ENCODE measurements around the gene MCM3. TPM values are rescaled to one million over a fixed set of nuclear protein-coding genes. Genes with fewer than 3 reads are reported as not detected.
A peak's percentile ranks its signal among the peaks of the same experiment; 100 is the strongest.

Gene MCM3
- total RNA-seq, 3 donors from 2014 or later (not counting 1 experiment from before 2014, with no cell fraction given), result 26.4 to 46.2 (median 31.5) TPM

- DNase-seq, result peak in 1 of 2 donors; percentile 75
- Mint-ChIP-seq H3K36me3 (peaks cover 7% of the 10 kb centered on the region), H3K4me1 (peaks cover 25 to 33% of the 10 kb centered on the region in 2 donors), H3K27me3 (ENCODE audit: low read depth in 2 of 2) (no peaks in the 10 kb centered on the region), H3K4me3 (no peak overlapping the region), H3K9me3 (no peaks in the 10 kb centered on the region), H3K27ac (peak overlapping the region; percentile 5 to 56)
- 57% methylated on average over 1 of the region's 2 CpGs for WGBS (ENCODE audit: insufficient coverage)
- TF ChIP-seq CTCF (IDR thresholded peaks at IDR 0.05), result peak; percentile 54
- intact Hi-C loops (cut with micrococcal nuclease), result loop anchor here (2.0 to 10.0 kb wide), 2 partner anchors 378 to 1068 kb away; no protein-coding TSS in a partner anchor
- Histone ChIP-seq H3K27ac (ENCODE audit: low read length) (no peak overlapping the region), H3K4me3 (ENCODE audit: low read length) (no peak overlapping the region), H3K36me3 (ENCODE audit: control insufficient read depth, insufficient read depth, low read length) (peaks cover 7% of the 10 kb centered on the region), H3K9me3 (ENCODE audit: control insufficient read depth, insufficient read depth, low read length) (no peaks in the 10 kb centered on the region), H3K27me3 (ENCODE audit: control insufficient read depth, insufficient read depth, low read length) (no peaks in the 10 kb centered on the region), H3K4me1 (ENCODE audit: control insufficient read depth, insufficient read depth, low read length) (peaks cover 11% of the 10 kb centered on the region)
- no peak for ATAC-seq
Measured at GRCh38 chr6:52286798-52287432, 2.4 kb upstream of the MCM3 start.

GRCh38 chr6:52285177-52286068, 881 bp upstream of the MCM3 start:
- H3K27me3 ChIP-seq (ENCODE audit: control insufficient read depth, insufficient read depth, low read length), result no peaks in the 10 kb centered on the region
- peak; percentile 37 for TF ChIP-seq CTCF (IDR thresholded peaks at IDR 0.05)
- Mint-ChIP-seq H3K27ac (no peak overlapping the region), H3K36me3 (peaks cover 22% of the 10 kb centered on the region), H3K27me3 (ENCODE audit: low read depth in 2 of 2) (no peaks in the 10 kb centered on the region), H3K4me3 (no peak overlapping the region), H3K9me3 (no peaks in the 10 kb centered on the region), H3K4me1 (peaks cover 28 to 33% of the 10 kb centered on the region in 2 donors)
- peaks cover 11% of the 10 kb centered on the region for H3K4me1 ChIP-seq (ENCODE audit: control insufficient read depth, insufficient read depth, low read length)
- 10% methylated on average over 6 of the region's 12 CpGs for WGBS (ENCODE audit: insufficient coverage)
- H3K36me3 ChIP-seq (ENCODE audit: control insufficient read depth, insufficient read depth, low read length), result peaks cover 22% of the 10 kb centered on the region
- H3K9me3 ChIP-seq (ENCODE audit: control insufficient read depth, insufficient read depth, low read length), result no peaks in the 10 kb centered on the region
- peak in 1 of 3 donors; percentile 6 for ATAC-seq
- peak in 1 of 2 donors; percentile 75 for DNase-seq
- H3K4me3 ChIP-seq (ENCODE audit: low read length), result peak overlapping the region; percentile 44
- H3K27ac ChIP-seq (ENCODE audit: low read length), result peak overlapping the region; percentile 61
- intact Hi-C loops (cut with micrococcal nuclease), result loop anchor here (1.0 to 10.0 kb wide), 5 partner anchors 77 to 1069 kb away; partner anchors contain the start of gene PAQR8

- WGBS (ENCODE audit: insufficient coverage), result under 1% methylated on average over 14 of the region's 14 CpGs
- Mint-ChIP-seq H3K9me3 (no peaks in the 10 kb centered on the region), H3K4me3 (no peak overlapping the region), H3K4me1 (peaks cover 31 to 33% of the 10 kb centered on the region in 2 donors), H3K27me3 (ENCODE audit: low read depth in 2 of 2) (no peaks in the 10 kb centered on the region), H3K27ac (no peak overlapping the region), H3K36me3 (peaks cover 27% of the 10 kb centered on the region)
- intact Hi-C loops (cut with micrococcal nuclease), result loop anchor here (1.0 to 10.0 kb wide), 5 partner anchors 79 to 1071 kb away; partner anchors contain the start of genes EFHC1 and PAQR8
- DNase-seq (no peak), ATAC-seq (no peak)
- Histone ChIP-seq H3K27ac (ENCODE audit: low read length) (peak overlapping the region; percentile 29), H3K4me3 (ENCODE audit: low read length) (peak overlapping the region; percentile 70), H3K9me3 (ENCODE audit: control insufficient read depth, insufficient read depth, low read length) (no peaks in the 10 kb centered on the region), H3K27me3 (ENCODE audit: control insufficient read depth, insufficient read depth, low read length) (no peaks in the 10 kb centered on the region), H3K4me1 (ENCODE audit: control insufficient read depth, insufficient read depth, low read length) (peaks cover 11% of the 10 kb centered on the region), H3K36me3 (ENCODE audit: control insufficient read depth, insufficient read depth, low read length) (peaks cover 35% of the 10 kb centered on the region)
- no peak for TF ChIP-seq CTCF (IDR thresholded peaks at IDR 0.05)
Measured at GRCh38 chr6:52284131-52284459, 447 bp downstream of the MCM3 start.

Data from natural killer cell (primary cell).